Measurements from ENCODE around the gene SLC44A2. TPM values are rescaled to one million over a fixed set of nuclear protein-coding genes. Genes with fewer than 3 reads are reported as not detected.

Gene SLC44A2
- total and polyA plus RNA-seq, 3 donors from 2014 or later: 268 to 463 (median 360) TPM

DNA sequence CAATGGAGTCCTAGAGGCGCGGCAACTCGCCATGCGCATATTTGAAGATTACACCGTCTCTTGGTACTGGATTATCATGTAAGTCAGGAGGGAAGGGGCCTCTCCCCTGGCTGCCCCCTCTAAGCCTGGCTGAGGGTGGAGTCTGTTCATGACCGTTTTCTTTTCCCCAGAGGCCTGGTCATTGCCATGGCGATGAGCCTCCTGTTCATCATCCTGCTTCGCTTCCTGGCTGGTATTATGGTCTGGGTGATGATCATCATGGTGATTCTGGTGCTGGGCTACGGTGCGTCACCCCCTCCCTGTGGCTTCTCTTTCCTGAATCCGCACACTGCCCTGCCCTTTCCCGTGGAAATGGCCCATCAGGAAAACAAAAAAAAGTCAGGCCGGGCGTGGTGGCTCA, 6.5 kb downstream of the SLC44A2 start:
- H3K36me3 ChIP-seq (ENCODE audit: low read depth, missing control alignments): no peaks in the 10 kb centered on the region

DNA sequence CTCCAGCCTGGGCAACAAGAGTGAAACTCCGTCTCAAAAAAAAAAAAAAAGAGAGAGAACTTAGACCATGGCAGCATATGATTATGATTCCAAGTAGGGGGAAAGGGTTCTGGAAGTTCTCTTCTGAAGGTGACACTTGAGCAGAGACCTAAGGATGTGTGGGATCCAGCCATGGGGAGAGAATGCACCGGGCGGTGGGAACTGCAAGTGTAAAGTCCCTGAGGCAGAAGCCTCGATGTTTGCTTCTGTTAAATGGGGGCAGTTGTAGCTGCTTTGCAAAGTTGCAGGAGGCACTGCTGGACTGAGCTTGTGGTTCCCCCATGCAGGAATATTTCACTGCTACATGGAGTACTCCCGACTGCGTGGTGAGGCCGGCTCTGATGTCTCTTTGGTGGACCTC, 9.1 kb downstream of the SLC44A2 start:
- Histone ChIP-seq H3K36me3 (ENCODE audit: low read depth, missing control alignments) (no peaks in the 10 kb centered on the region), H3K4me1 (peaks cover 6% of the 10 kb centered on the region), H3K9me3 (no peaks in the 10 kb centered on the region), H3K27ac (no peak overlapping the region), H3K4me3 (no peak overlapping the region), H3K27me3 (no peaks in the 10 kb centered on the region)
- no peak for TF ChIP-seq POLR2A (IDR thresholded peaks at IDR 0.05)
- TF ChIP-seq, protein P1, sequence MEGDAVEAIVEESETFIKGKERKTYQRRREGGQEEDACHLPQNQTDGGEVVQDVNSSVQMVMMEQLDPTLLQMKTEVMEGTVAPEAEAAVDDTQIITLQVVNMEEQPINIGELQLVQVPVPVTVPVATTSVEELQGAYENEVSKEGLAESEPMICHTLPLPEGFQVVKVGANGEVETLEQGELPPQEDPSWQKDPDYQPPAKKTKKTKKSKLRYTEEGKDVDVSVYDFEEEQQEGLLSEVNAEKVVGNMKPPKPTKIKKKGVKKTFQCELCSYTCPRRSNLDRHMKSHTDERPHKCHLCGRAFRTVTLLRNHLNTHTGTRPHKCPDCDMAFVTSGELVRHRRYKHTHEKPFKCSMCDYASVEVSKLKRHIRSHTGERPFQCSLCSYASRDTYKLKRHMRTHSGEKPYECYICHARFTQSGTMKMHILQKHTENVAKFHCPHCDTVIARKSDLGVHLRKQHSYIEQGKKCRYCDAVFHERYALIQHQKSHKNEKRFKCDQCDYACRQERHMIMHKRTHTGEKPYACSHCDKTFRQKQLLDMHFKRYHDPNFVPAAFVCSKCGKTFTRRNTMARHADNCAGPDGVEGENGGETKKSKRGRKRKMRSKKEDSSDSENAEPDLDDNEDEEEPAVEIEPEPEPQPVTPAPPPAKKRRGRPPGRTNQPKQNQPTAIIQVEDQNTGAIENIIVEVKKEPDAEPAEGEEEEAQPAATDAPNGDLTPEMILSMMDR (IDR thresholded peaks at IDR 0.05): no peak
- intact Hi-C loops (cut with DNase I; ENCODE audit: low total_unique reads): no loop called here
- WGBS, 2 donors: 93 to 94% methylated on average over 7 of the region's 7 CpGs
- no peak for DNase-seq

More for the DNA sequence above, 6.5 kb downstream of the SLC44A2 start:
- Histone ChIP-seq H3K4me1 (peaks cover 6% of the 10 kb centered on the region), H3K4me3 (no peak overlapping the region), H3K27ac (no peak overlapping the region), H3K27me3 (no peaks in the 10 kb centered on the region), H3K9me3 (no peaks in the 10 kb centered on the region)
- TF ChIP-seq, protein P1 (IDR thresholded peaks at IDR 0.05): no peak
- TF ChIP-seq POLR2A (IDR thresholded peaks at IDR 0.05): no peak
- 85 to 89% methylated on average over 14 of the region's 14 CpGs for WGBS, 2 donors
- intact Hi-C loops (cut with DNase I; ENCODE audit: low total_unique reads): no loop called here
- DNase-seq: no peak

DNA sequence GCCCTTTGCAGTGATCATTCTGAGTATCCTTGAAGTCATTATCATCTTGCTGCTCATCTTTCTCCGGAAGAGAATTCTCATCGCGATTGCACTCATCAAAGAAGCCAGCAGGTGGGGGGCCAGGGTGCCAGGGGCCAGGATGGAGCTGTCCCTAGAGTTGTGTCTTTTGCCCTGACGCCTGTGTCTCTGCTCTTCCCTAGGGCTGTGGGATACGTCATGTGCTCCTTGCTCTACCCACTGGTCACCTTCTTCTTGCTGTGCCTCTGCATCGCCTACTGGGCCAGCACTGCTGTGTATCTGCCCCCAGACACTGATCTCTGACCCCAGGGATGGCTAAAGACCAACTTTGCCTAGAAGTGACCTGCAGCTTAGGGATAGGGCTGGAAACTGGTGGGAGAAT, 9.6 kb downstream of the SLC44A2 start:
- Histone ChIP-seq H3K4me1 (peaks cover 6% of the 10 kb centered on the region), H3K27me3 (no peaks in the 10 kb centered on the region), H3K27ac (no peak overlapping the region), H3K36me3 (ENCODE audit: low read depth, missing control alignments) (no peaks in the 10 kb centered on the region), H3K9me3 (no peaks in the 10 kb centered on the region), H3K4me3 (no peak overlapping the region)
- DNase-seq: no peak
- TF ChIP-seq, protein P1 (IDR thresholded peaks at IDR 0.05): no peak
- TF ChIP-seq POLR2A (IDR thresholded peaks at IDR 0.05): no peak
- 82 to 85% methylated on average over 6 of the region's 6 CpGs for WGBS, 2 donors
- intact Hi-C loops (cut with DNase I; ENCODE audit: low total_unique reads): no loop called here

DNA sequence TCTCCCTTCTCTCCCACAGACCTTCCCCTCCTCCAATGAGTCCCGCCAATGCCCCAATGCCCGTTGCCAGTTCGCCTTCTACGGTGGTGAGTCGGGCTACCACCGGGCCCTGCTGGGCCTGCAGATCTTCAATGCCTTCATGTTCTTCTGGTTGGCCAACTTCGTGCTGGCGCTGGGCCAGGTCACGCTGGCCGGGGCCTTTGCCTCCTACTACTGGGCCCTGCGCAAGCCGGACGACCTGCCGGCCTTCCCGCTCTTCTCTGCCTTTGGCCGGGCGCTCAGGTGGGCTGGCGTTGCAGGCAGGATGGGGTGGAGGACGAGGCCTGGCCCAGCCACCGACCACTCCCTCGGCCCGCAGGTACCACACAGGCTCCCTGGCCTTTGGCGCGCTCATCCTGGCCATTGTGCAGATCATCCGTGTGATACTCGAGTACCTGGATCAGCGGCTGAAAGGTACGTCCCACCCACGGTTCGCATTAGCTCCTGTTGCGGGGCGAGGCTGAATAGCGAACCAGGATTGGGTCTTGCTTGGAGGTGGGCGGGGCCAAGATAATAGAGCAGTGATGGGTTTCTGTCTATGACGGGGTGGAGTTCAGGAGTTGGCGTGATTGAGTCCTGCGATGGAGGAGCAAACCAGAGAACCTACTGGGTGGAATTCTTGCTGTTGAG, 11.1 kb downstream of the SLC44A2 start:
- H3K36me3 ChIP-seq (ENCODE audit: low read depth, missing control alignments): no peaks in the 10 kb centered on the region
- H3K4me3 ChIP-seq: peak overlapping the region; percentile 12 to 36
- peaks cover 6% of the 10 kb centered on the region for H3K4me1 ChIP-seq
- peak; percentile 62 for DNase-seq
- no peaks in the 10 kb centered on the region for H3K27me3 ChIP-seq
- no peak overlapping the region for H3K27ac ChIP-seq
- WGBS, 2 donors: 61 to 75% methylated on average over 17 to 29 of the region's 37 CpGs
- no peak for TF ChIP-seq POLR2A (IDR thresholded peaks at IDR 0.05)
- TF ChIP-seq, protein P1 (IDR thresholded peaks at IDR 0.05): no peak
- no peaks in the 10 kb centered on the region for H3K9me3 ChIP-seq
- intact Hi-C loops (cut with DNase I; ENCODE audit: low total_unique reads): no loop called here

DNA sequence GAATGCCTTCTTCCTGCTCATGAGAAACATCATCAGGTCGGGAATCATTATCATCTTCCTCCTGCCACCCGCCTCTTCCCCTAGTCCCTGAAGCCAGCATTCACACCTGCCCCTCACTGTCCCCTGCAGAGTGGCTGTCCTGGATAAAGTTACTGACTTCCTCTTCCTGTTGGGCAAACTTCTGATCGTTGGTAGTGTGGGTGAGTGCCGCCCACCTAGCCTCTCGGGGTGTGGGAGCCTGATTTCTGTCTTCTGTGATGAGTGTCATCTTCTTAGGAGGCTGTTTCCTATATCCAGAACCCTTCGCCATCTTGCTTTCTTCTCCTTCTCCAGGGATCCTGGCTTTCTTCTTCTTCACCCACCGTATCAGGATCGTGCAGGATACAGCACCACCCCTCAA, 12.5 kb downstream of the SLC44A2 start:
- intact Hi-C loops (cut with DNase I; ENCODE audit: low total_unique reads): no loop called here

More for the DNA sequence above, 12.5 kb downstream of the SLC44A2 start:
- Histone ChIP-seq H3K27ac (no peak overlapping the region), H3K4me3 (no peak overlapping the region), H3K27me3 (no peaks in the 10 kb centered on the region), H3K4me1 (peaks cover 6% of the 10 kb centered on the region), H3K9me3 (no peaks in the 10 kb centered on the region), H3K36me3 (ENCODE audit: low read depth, missing control alignments) (no peaks in the 10 kb centered on the region)
- TF ChIP-seq POLR2A (IDR thresholded peaks at IDR 0.05): no peak
- TF ChIP-seq, protein P1 (IDR thresholded peaks at IDR 0.05): no peak
- WGBS, 2 donors: 78 to 79% methylated on average over 8 of the region's 8 CpGs
- no peak for DNase-seq

Measured in testis (tissue), 3 donors.